IPS-20b (cell line): ENCODE measurements around the gene UCK1.
"Not testable (repeated sequence)": the region's sequence is repeated elsewhere in the genome, so short reads cannot be mapped to it uniquely, and the experiment has no call there.

Experiments used
- H3K27ac ChIP-seq: one replicate; pipeline ENCODE4 v1.5.1; 2013; ENCODE audit warnings: low read length
- H3K27me3 ChIP-seq: 2 replicates; pipeline ENCODE4 v1.6.1; 2013; ENCODE audit warnings: mild to moderate bottlenecking, low read length, inconsistent platforms; ENCODE audit not compliant: insufficient read depth
- H3K36me3 ChIP-seq: 2 replicates; pipeline ENCODE4 v1.6.1; 2013; ENCODE audit warnings: low read depth, mild to moderate bottlenecking, inconsistent platforms, low read length, moderate library complexity; ENCODE audit not compliant: insufficient read depth
- H3K4me1 ChIP-seq: 2 replicates; pipeline ENCODE4 v1.6.1; 2013; ENCODE audit warnings: mild to moderate bottlenecking, control low read depth, inconsistent platforms, low read length, moderate library complexity; ENCODE audit not compliant: insufficient read depth
- H3K4me3 ChIP-seq: 2 replicates; pipeline ENCODE4 v1.5.1; 2013; ENCODE audit warnings: mild to moderate bottlenecking, low read length, inconsistent platforms
- H3K9ac ChIP-seq: 2 replicates; pipeline ENCODE4 v1.6.1; 2013; ENCODE audit warnings: low read depth, mild to moderate bottlenecking, inconsistent platforms, low read length, moderate library complexity
- H3K9me3 ChIP-seq: 2 replicates; pipeline ENCODE4 v1.6.1; 2013; ENCODE audit warnings: mild to moderate bottlenecking, low read depth, low read length, inconsistent platforms; ENCODE audit not compliant: insufficient read depth

Gene UCK1

DNA sequence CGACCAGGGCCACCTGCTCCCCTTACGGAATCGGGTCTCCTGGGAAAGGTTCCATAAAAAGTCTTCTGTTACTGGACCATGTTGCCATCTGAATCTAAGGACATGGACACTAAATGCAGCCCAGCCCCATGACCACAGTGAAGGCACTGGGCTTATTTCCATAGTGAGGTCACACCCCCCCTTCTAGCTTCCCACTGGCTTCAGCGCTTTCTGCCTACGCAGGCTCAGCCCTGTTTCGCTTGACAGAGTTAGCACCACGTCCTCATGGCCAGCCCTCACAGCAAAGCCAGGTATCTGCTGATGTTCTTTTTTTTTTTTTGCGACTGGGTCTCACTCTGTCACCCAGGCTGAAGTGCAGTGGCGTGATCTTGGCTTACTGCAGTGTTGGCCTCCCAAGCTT lies 14.1 kb downstream of the UCK1 start:
- H3K4me3 ChIP-seq, result no peak overlapping the region
- H3K4me1 ChIP-seq, result no peaks in the 10 kb centered on the region
- H3K9ac ChIP-seq, result no peak overlapping the region
- no peak overlapping the region for H3K27ac ChIP-seq
- no peaks in the 10 kb centered on the region for H3K27me3 ChIP-seq
- H3K36me3 ChIP-seq, result peaks cover 89% of the 10 kb centered on the region
- H3K9me3 ChIP-seq, result no peaks in the 10 kb centered on the region

DNA sequence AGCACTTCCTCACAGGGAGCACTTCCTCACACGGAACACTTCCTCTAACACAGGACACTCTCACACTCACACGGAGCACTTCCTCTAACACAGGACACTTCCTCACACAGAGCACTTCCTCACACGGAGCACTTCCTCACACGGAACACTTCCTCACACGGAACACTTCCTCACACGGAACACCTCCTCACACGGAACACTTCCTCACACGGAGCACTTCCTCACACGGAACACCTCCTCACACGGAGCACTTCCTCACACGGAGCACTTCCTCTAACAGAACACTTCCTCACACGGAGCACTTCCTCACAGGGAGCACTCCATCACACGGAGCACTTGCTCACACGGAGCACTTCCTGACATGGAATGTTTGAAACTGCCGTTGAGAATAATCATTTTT lies 15.0 kb downstream of the UCK1 start:
- no peaks in the 10 kb centered on the region for H3K9me3 ChIP-seq
- no peaks in the 10 kb centered on the region for H3K27me3 ChIP-seq
- H3K9ac ChIP-seq, result no peak overlapping the region
- H3K27ac ChIP-seq, result no peak overlapping the region
- H3K4me1 ChIP-seq, result no peaks in the 10 kb centered on the region
- H3K36me3 ChIP-seq, result peaks cover 89% of the 10 kb centered on the region
- no peak overlapping the region for H3K4me3 ChIP-seq

DNA sequence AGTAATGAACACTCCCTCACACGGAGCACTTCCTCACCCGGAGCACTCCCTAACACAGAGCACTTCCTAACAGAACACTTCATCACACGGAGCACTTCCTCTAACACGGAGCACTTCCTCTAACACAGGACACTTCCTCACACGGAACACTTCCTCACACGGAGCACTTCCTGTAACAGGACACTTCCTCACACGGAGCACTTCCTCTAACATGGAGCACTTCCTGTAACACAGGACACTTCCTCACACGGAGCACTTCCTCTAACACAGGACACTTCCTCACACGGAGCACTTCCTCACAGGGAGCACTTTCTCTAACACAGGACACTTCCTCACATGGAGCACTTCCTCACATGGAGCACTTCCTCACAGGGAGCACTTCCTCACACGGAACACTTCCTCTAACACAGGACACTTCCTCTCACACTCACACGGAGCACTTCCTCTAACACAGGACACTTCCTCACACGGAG lies 15.5 kb downstream of the UCK1 start:
- H3K4me1 ChIP-seq, H3K27ac ChIP-seq, H3K9me3 ChIP-seq, H3K27me3 ChIP-seq, H3K9ac ChIP-seq, H3K4me3 ChIP-seq: not testable (repeated sequence)
- peaks cover 89% of the 10 kb centered on the region for H3K36me3 ChIP-seq

DNA sequence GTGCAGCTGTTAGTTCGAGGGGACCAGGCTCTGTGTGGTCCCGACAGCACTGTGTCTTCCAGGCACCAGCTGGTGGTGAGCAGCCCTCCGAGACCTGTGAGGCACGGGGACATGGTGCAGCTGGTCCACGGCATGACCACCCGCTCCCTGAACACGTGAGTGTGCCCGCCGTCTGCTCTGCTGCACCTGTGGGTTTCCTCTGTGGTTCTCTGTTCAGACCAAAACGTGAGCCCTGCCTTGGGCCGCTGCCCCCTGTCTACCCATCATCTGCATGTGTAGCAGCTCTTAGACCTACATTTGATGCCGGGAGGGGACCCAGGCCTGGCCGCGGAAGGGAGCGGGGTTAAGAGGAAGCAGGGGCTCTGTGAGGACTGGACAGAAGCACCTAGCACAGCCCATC lies 17.9 kb downstream of the UCK1 start:
- Histone ChIP-seq H3K9me3 (no peaks in the 10 kb centered on the region), H3K4me3 (no peak overlapping the region), H3K36me3 (peaks cover 82% of the 10 kb centered on the region), H3K9ac (no peak overlapping the region), H3K4me1 (no peaks in the 10 kb centered on the region), H3K27me3 (no peaks in the 10 kb centered on the region), H3K27ac (no peak overlapping the region)

DNA sequence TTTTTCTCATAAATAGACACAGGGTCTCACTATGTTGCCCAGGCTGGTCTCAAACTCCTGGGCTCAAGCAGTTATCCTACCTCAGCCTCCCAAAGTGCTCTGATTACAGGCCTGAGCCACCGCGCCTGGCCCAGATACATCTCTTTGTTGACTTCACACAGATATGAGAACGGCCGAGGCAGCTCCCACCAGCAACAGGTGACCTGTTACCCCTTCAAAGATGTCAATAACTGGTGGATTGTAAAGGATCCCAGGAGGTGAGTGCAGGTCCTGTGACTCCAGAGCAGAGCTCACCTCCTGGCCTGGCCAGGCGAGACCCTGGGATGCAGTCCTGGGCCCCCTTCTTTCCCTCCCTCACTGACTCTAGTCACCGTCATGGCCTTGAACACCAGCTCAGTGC lies 19.2 kb downstream of the UCK1 start:
- Histone ChIP-seq H3K36me3 (peaks cover 80% of the 10 kb centered on the region), H3K27me3 (no peaks in the 10 kb centered on the region), H3K9me3 (no peaks in the 10 kb centered on the region), H3K27ac (no peak overlapping the region), H3K4me1 (no peaks in the 10 kb centered on the region), H3K4me3 (no peak overlapping the region), H3K9ac (no peak overlapping the region)

DNA sequence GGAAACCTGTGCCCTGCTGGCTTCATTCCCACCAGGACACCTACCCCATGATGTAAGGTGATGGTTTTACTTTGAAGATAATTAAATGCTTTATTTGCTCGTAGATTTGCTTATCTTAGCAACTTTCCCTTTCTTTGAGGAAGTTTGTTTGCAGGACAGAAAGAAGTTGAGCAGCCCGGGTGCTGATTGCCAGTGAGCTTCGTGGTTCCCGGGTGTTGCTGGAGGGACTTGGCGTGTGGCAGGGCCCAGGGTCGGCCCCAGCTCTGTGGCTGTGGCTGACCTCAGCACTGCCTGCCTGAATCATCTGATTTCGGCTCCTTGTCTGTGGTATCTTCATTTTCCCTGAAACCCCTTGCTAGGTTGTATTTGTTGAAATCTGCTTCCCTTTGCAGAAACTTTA lies 19.6 kb downstream of the UCK1 start:
- no peak overlapping the region for H3K9ac ChIP-seq
- H3K27ac ChIP-seq, result no peak overlapping the region
- H3K9me3 ChIP-seq, result no peaks in the 10 kb centered on the region
- H3K27me3 ChIP-seq, result no peaks in the 10 kb centered on the region
- no peak overlapping the region for H3K4me3 ChIP-seq
- no peaks in the 10 kb centered on the region for H3K4me1 ChIP-seq
- peaks cover 77% of the 10 kb centered on the region for H3K36me3 ChIP-seq

DNA sequence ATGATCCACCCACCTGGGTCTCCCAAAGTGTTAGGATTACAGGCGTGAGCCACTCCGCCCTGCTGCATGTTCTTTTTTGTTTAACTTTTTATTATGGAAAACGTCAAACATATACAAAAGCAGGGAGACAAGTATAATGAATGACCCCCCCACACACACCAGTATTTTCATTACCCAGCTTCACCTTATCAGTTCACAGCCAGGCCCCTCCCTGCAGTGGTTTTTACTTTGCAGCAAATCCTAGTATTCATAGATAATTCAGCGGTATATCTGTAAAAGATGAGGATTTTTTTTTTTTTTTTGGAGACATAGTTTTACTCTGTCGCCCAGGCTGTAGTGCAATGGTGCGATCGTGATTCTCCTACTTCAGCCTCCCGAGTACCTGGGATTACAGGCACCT lies 26.1 kb downstream of the UCK1 start:
- Histone ChIP-seq H3K4me3 (no peak overlapping the region), H3K36me3 (peaks cover 31% of the 10 kb centered on the region), H3K27ac (no peak overlapping the region), H3K27me3 (peaks cover 14% of the 10 kb centered on the region), H3K9ac (no peak overlapping the region), H3K4me1 (no peaks in the 10 kb centered on the region), H3K9me3 (no peaks in the 10 kb centered on the region)

DNA sequence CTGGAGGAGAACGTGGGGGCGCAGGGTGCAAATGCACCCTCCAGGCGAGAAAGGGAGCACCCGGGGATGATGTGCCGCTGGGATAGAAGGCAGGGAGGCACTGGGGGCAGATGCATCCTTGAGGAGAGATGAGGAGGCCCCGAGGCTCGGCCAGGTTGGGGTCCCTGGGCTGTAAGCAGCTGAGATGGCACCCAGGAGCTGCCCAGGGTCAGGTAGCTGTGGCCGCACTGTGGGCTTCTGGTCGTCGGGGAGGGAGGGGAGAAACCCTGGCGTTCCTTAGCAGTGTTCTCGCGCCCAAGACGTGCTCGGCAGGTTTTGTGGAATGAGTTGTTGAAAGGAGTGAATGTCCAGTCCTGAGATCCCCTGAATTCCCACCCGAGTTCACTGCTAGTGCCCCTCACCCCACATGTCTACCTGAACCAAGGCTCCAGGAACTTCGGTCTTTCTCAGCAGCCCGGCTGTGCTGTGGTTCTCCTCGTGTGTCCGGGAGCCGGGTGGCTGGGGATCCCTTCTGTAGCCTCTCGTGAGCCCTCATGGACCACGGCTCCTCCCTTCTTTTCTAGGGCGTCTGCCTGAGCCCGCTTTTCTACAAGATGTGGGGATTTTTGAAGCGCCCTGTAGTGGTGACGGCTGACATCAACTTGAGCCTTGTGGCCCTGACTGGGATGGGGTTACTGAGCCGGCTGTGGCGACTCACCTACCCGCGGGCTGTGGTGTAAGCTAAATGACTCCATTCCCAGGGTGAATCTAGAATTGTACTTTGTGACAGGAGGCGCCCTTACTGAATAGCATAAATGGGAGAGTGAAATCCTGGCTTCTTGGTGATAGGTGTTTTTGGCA lies 27.2 kb downstream of the UCK1 start:
- Histone ChIP-seq H3K4me1 (no peaks in the 10 kb centered on the region), H3K9me3 (no peaks in the 10 kb centered on the region), H3K27ac (no peak overlapping the region), H3K4me3 (peak overlapping the region; percentile 84), H3K9ac (peak overlapping the region; percentile 73; the same call in 1 of the 2 replicates), H3K36me3 (peaks cover 31% of the 10 kb centered on the region), H3K27me3 (peaks cover 14% of the 10 kb centered on the region)

DNA sequence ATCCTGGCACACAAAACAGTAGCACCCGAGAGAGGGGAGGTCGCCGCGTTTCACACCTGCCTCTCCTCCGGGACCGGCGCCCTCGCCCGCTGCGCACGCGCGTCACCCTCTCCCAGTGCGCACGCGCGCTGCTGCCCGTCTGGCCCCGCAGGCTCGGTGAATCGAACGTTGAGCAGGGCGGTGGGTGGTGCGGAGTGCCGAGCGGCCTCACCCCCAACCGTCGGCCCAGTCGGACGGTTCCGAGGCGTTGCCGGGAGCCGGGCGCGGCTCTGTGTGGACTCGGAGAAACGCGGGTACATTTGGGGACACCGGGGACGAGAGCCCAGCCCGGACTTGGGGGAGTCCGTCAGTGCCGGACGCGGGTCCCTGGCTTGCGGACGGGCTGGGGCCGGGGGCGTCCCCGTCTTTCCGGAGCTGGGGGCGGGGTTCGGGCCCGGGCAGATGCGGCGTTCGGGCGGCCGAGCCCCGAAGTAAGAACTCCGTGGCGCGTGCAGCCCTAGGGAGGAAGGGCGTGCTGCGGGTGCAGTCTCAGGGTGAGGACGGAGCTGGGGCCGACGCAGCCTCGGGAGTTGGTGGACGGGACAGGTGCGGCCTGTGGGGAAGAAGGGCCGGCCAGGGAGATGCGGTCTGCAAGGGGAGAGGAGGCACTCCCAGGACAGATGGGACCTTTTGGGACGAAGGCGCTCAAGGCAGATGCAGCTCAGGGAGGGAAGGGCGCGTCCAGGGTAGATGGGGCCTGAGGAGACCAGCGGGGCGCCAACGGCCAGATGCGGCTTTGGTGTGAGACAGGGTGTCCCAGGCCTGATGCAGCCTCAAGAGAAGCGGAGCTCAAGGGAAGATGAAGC lies 28.1 kb downstream of the UCK1 start, which contains the start of gene POMT1:
Gene POMT1 (plus strand): TSS at position 138 of the 845 bp plus-strand sequence. CDS start 1,301 bp downstream, outside the sequence.
- no peak within 1 kb of the TSS for H3K27ac ChIP-seq
- H3K9ac ChIP-seq, result peak within 1 kb of the TSS; percentile 73; the same call in 1 of the 2 replicates
- H3K36me3 ChIP-seq, result peaks cover 39% of the 10 kb centered on the region
- H3K27me3 ChIP-seq, result peaks cover 14% of the 10 kb centered on the region
- H3K9me3 ChIP-seq, result no peaks in the 10 kb centered on the region
- H3K4me1 ChIP-seq, result no peaks in the 10 kb centered on the region
- H3K4me3 ChIP-seq, result peak within 1 kb of the TSS; percentile 84

DNA sequence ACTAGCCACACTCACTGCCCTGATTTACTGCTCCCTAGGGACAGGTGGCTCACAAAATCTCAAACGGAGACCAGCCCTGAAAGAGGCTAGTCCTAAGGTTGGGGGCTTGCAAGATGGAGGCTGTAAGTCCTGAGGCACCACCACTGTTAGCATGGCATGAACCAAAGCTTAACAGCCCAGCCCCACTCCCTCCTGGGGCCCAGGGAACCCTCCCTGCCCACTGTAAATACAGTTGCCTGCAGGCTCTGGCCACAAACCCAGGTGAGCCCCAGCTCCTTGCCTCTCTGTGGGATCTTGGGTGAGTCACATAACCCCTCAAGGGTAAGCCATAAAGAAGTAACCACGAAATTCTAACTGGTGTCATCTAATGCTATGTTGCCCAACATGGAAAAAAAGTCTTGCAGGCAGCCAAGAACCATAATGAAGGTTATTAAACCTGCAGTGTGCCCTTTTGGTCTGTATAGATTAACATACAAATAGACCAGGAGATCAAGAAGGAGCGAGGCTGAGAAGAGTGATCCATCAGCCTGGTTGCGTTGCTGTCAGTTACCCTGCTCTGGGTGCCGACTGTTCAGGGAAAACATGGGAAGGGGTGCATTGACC lies 30.0 kb downstream of the UCK1 start:
- no peak overlapping the region for H3K9ac ChIP-seq
- H3K27me3 ChIP-seq, result peaks cover 14% of the 10 kb centered on the region
- H3K36me3 ChIP-seq, result peaks cover 46% of the 10 kb centered on the region
- no peak overlapping the region for H3K27ac ChIP-seq
- H3K4me1 ChIP-seq, result no peaks in the 10 kb centered on the region
- no peaks in the 10 kb centered on the region for H3K9me3 ChIP-seq
- H3K4me3 ChIP-seq, result no peak overlapping the region

DNA sequence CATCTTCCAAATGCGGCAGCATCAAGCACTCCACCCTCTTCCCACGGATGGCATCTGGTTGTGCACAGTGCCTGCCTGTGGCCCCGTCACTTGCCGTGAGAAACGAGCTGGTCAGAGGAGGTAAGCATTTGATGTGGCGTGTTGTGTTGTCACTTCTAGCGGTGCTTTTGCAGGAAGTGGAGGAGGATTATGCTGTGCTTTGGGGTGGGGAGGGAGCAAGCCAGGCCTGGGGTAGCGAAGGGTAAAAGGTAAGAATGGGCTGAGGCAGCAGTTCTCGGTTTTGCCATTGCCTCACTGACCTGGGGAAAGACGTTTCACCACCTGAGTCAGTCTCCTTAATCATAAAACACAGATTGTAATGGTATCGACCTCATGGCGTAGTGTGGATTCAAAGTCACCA lies 30.7 kb downstream of the UCK1 start:
- H3K4me1 ChIP-seq, result no peaks in the 10 kb centered on the region
- no peak overlapping the region for H3K27ac ChIP-seq
- H3K36me3 ChIP-seq, result peaks cover 52% of the 10 kb centered on the region

More for the DNA sequence above, 30.7 kb downstream of the UCK1 start:
- Histone ChIP-seq H3K9ac (no peak overlapping the region), H3K27me3 (peaks cover 14% of the 10 kb centered on the region), H3K9me3 (no peaks in the 10 kb centered on the region), H3K4me3 (no peak overlapping the region)
